ENCODE data around the gene GRIP2.

The GRIP2 gene

DNA sequence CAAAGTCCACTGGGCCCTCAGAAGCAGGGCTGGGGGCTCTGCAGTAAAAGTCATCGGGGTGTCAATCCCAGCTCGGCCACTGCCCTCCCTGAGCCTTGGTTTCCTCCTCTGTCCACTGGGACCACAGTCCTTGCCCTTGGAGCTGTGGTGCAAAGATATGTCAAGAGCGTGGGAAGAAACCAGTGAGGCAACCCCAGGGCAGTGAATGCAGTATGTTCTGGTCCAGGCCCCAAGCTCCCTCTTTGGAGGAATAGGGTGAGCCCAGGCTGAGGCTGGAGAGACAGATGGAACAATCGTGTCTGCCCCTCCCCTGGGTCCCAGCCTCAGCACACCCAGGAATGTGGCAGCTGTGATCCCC lies 779 bp downstream of the GRIP2 start:
- no peak for DNase-seq (ENCODE audit: low read depth, low spot score)

DNA sequence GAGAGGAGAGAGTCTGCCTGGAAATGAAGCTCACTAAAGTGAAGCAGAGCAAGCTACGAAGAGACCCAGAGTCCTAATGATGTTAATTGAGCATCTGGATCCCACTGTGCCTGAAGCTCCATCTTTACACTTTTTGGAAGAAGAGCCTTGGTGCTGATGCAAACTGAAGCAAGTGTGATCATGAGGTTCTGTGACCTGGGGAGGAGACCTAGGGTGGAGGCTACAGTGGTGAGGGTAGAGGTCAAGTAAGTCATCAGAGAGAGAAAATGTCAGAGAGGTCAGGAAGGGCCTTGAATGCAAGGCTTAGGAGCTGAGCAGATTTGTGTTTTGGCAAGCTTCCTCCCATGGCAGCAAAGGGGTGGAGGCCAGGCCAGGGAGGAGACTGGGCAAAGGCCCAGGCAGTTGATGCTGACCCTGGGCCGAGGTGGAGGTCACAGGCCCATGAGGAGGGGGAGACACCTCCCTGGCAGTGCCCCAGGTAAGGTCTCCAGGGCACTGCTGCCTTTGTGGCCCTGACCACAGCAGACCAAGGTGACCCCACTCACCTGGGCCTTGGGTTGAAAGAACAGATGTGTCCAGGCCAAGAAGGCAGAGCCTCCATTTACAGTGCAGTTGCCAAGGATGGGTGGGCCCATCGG lies 1.6 kb downstream of the GRIP2 start:
- DNase-seq (ENCODE audit: low read depth, low spot score): no peak

DNA sequence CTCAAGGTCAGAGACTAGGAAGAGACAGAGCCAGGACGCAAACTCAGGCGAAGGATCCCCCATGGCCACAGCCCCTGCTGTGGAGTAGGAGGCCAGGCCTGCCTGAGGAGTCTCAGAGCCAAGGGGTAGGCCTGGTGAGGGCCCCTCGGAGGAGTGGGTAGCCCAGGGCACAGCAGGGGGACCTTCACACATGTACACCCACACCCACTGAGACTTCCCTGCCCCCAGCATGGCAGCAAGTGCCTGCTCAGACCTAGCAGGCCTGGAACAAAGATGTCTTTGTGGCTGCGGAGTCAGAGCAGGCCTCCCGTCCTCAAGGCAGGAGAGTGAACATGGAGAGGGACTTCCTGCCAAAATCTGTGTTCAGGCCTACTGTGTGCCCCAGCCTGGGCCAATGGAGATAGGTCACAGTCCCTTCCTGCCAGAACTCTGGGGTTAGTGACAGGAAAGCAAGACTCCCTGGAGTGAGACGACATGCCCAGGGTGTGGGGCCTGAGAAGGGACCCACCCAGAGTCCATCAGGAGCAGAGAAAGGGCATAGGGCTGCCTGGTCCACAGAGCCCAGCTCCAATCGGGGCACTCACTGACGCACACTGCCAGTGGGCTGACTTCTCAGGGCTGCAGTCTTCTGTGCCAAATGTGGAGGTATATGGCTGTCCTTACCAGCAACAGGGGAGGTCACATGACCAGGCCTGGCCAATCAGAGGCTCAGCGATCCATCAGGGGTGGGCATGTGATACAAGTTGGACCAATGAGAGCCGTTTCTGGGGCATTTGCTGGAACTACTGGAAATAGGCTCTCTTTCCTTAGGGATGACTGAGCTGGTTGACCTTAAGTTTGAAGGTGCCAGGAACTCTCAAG lies 2.3 kb downstream of the GRIP2 start:
- no peak for DNase-seq (ENCODE audit: low read depth, low spot score)

DNA sequence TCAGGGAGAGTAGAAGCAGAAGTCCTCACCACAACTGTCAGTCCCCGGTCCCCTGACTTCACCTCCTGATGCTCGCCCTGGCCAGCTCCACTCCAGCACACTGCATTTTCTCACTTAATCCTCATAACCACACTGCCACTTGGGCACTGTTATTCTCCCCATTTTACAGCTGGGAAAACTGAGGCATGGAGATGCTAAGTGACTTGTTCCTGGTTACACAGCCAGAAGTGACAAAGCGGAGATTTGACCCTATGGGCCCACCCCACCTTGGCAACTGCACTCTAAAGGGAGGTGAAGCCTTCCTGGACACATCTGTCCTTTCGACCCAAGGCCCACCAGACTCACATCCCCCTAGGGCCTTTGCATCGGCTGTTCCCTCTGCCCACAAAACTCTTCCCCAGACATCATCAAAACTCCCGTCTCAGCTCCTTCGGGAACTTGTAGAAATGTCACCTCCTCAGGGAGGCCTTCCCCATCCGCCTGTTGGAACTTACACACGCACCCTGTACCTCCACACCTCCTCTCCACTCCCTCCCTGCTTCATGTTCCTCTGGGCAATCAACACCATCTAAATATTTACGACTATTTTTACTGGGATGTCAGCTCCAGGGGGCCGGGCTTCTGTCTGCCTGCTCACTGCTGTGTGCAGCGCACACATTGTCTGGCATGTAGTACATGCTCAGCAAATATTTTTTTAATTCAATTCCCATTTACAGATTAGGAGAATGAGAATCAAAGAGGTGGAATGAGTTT lies 3.1 kb downstream of the GRIP2 start:
- DNase-seq (ENCODE audit: low read depth, low spot score): no peak

DNA sequence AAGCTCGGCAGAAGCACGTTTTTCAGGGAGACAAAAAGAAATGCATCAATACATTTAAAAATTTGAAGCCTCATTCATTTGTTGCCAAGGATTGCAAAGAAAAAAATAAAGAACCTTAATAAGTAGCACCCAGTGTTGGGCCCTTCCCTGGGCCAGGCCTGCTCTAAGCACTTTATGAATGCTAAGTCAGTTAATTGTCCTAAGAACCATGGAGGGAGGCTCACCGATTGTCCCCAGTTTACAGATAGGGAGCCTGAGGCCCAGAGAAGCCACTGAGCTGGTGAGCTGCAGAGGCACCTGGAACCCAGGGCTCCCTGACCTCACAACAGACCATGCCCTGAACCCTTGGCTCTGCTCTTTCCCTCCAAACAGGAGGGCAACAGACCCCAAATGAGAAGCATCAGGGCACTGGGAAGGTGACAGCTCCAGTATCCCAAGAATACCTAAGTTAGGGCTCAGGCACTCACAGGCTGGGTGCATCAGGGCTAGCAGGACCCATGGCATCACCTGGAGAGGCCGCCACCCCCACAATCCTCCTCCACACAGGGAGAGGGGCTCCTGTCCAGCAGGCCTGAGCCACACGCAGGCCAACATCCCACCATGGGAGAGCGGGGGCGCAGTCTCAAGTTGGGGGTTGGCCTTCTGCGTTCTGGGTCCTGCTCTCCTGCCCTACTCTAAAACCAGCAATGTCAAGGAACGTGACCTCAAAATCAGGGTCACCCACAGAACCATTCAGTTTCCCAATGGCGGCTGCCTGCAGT lies 3.9 kb downstream of the GRIP2 start:
- DNase-seq (ENCODE audit: low read depth, low spot score): no peak

DNA sequence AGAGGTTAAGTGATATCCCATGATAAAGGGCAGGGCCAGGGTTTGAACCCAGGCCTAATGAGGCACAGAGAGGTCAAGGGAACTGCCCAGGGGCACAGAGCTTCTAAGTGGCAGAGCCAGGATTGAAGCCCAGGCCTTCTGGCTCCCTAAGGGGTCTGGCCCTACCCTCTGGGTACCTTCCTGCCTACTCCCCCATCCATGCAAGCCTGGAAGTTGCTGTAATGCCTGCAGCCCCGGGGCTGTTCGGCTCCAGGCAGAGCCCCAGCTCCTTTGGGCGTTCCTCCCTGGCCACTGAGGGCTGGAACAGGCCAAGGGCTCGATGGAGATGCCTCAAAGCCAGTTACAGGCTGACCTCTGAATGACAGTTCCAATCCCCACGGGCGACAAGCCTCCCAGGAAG lies 4.5 kb downstream of the GRIP2 start:
- DNase-seq (ENCODE audit: low read depth, low spot score): no peak

DNA sequence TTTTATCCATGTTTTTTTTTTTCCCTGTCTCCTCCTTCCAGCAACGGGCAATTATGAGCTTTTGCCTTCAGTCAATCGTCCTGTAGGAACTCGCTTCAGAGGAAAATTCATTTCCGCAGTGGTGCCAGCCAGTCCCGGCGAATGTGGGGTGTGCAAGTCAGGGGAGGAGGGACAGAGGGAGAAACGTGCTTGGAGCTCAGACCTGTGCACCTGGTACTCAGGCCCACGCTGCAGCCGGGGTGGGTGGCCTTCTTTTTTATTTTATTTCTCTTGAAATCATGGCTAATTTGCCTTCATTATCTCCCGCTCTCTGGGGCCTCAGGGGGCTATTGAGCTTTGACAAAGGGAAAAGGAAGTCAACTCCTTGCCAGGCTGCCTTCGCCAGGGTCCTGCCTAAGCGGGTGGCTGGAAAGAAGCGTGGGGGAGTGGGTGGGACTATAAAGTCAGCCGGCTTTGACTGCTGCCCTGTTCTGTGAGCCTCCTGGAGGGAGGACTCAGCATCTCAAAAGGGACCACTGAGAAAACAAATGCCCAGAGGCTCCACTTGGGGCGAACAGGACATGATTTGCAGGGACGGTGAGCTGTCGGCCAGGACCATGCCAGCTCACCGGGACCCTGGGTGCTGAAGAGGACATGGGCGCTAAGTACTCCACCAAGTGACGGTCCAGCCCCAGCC lies 5.5 kb downstream of the GRIP2 start:
- no peak for DNase-seq (ENCODE audit: low read depth, low spot score)

DNA sequence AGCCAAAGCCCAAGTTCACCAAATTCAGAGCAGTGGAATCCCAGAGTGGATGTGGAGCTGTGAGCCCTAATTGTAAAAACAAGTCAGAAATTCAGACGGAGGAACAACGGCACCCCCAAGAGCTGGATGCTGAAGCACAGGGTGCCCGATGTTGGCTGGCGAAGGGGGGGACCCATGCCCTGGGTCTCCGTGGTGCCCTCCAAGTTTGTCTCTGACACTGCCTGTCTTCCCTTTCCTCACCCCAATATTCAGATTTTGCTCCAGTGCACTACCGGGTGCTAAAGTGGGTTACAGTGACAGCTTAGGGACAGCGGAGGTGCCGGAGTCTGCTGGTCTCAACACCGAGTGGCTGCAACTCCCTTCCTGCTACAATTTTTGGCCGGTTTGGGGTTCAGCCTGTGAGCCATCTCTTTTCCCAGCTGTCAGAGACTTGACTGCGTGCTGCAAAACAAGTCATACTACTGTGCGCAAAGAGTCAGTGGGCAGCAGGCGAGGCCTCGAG lies 6.6 kb downstream of the GRIP2 start:
- no peak for DNase-seq (ENCODE audit: low read depth, low spot score)

DNA sequence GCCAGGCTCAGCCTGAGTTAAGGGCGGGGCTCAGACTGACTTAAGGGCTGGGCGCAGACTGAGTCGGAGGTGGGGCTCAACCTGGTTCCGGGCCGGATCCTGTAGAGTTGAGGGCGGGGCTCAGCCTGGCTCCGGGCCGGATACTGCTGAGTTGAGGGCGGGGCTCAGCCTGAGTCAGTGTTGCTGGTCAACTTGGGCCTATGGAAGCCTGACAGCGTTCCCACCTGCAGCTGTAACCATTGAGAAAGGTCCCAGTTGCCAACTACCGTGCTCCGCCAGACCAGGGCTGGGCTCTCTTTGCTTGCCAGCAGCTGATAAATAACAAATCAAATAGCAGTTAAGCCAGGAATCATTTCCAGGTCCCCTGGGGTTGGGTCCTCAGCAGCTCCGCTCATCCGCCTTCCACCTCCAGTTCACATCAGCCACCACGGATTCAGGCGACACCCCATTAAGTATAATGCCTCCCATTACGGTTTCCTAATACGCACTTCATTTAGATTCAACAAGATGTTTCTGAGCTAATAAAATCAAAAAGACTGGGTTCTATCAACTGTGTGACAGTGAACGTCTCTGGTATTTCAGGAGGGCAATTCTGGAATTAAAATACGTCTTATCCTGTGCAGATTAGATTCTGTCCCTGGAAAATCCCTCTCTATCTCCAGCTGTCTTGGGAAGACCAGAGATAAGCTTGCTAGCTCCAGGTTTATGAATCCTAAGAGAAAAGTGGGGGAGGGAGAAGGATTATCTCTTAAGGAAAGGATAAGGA lies 7.3 kb downstream of the GRIP2 start:
- no peak for DNase-seq (ENCODE audit: low read depth, low spot score)

DNA sequence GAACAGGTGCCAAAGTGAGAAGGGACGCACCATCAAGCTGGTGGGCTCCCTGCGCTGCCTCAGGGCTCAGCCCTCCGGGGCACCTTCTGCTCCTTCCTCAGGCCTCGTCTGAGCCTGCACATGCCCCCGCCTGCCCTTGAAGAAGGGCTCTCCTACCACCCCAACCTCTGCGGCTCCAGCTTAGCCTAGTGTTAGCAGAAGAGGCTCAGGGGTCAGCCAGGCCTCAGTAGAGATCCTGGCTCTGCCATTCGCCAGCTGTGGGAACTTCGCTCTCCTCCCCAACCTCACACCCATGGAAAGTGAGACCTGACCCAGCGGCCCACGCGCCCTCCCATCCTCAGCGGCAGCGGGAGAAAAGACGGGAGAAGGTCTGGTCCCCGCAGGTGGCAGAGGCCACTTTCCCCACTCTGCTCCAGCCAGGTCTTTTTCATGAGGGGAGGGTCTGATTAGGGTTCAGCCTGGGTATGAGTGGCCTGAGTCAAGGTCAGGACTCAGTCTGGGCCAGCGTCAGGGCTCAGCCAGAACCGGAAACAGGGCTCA lies 8.2 kb downstream of the GRIP2 start:
- no peak for DNase-seq (ENCODE audit: low read depth, low spot score)

DNA sequence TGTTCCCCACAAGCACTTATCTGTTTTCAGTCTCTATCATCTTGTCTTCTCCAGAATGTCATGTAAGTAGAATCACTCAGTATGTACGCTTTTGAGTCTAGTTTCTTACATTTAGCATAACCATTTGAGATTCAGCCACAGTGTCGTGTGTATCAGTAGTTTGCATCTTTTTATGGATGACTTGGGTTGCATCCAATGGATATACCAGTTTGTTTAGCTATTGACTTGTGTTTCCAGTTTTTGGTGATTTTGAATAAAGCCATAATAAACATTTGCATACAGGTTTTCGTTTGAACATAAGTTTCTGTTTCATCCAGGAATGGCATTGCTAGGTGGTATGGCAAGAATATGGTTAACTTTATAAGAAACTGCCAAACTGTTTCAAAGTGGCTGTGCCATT lies 12.1 kb downstream of the GRIP2 start:
- DNase-seq (ENCODE audit: low read depth, low spot score): no peak

DNA sequence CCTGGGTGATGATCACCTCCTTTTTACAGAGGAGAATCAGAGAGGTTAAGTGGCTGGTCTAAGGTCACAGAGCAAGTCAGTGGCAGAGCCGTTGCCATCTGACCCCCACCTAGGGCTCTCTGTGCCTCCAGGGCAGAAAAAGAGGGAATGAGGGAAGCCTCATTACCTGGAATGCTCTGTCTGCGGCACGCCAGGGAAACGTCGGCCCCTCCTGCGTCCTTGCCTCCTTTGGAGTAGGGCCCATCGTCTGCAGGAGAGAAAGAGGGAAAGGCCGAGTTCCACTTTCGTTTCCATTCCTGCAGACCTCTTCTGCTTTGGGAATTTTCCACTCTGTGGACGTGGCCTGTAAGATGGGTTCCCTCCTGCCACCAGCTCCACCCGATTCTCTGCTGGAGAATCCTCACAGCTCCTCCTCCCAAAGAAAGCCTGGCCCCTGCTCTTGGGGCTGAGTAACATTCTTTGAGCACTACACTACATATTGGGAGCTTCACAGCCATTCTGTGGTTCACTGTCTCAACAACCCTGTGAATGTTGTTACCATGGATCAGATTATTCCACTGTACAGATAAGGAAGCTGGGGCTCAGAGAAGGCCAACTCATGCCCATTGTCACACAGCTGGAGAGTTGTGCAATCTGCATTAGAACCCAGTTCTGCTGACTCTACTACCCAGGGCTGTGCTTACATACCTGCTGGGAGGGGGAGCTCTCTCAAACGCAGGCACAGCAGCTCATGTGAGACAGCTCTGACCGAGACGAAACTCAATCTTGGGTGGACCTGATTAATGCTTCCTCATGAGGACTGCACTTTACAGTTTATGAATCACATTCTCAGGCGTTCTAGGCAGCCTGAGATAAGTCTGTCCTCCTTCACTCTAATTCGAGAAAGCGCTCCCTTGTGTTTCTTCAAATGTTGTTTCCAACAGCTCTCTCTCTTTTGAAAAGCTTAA lies 14.2 kb downstream of the GRIP2 start:
- DNase-seq (ENCODE audit: low read depth, low spot score): no peak

DNA sequence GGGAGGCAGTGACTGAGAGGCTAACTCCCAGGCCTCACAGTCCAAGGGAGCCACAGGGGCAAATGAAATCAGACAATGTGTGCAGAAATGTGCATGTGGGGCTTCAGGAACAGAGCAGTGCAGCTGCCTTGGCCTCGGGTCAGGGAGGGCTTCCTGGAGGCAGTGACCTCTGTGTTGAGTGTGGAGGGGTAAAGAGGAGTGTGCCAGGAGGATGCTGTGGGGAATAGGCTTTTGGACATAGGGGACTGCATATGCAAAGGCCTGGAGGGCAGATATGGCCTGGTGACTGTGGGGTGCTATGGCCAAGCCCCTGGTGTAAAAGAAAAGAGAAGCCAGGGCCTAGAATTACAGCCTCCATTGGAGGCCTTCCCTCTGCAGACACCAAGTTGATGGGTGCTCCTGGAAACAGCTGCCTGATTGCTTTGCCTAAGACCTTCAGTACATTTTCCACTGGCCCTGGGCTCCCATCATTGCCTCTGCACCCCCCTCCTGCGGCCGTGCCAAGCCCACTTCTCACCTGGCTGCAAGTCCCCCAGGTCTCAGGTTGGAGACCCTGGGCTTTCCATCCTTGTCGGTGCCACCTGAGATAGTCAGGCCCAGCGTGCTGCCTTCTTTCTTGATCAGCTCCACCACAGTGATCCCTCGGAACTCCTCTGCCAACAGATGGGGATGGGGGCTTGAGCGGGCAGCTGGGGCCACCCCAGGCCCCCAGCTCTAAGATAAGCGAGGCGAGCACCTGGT lies 15.1 kb downstream of the GRIP2 start:
- DNase-seq (ENCODE audit: low read depth, low spot score): no peak

DNA sequence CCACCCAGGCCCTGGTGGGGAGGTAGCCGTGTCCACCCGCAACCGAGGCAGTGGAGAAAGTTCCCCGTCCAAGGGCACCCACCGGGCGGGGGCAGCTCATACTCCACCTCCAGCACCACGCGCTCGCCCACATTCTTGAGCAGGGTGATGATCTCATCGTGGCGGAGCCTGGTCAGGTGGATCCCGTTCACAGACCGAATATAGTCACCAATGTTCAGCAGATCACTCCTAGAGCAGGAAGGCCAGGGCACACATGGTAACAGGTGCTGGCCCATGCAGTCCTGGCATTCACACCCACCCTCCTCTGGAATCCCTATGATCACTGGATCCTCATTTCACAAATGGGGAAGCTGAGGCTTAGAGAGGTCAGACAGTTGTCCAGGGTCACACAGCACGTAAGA lies 15.8 kb downstream of the GRIP2 start:
- DNase-seq (ENCODE audit: low read depth, low spot score): peak; percentile 26

DNA sequence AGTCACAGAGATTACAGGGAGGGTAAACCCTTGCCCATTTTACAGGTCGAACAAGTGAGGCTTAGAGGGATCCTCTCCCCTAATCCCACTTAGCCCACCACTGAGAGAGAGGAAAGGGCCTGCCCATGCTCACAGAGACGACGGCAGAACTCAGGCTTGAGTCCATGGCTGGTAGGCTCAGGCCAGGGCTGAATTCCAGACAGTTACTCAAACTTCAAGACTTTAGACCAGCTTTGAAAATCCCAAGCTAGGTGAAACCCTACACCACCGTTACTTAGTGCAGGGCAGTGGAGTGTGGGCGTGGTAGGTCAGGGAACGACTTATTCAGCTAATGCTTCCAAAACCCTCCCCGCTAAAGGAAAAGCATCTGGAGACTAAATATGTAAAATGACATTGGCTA lies 16.4 kb downstream of the GRIP2 start:
- peak; percentile 42 for DNase-seq (ENCODE audit: low read depth, low spot score)

DNA sequence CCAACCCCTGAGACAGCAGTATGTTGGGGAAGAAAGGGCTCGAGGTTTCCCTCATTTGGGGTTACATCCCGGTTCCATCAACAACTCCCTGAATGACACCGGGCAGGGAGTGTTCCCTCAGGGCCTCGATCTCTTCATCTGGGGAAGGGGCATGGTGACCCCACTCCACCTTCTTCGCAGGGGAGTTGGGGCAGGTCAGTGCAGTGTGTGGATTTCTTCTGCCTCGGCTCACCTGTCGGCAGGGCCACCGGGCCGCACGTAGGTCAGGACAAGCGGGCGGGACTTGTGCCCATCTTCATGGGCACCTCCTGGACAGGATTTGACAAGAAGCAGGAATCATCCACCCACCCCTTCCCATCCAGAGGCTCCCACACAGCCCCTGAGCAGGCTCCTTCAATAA lies 17.4 kb downstream of the GRIP2 start:
- no peak for DNase-seq (ENCODE audit: low read depth, low spot score)

DNA sequence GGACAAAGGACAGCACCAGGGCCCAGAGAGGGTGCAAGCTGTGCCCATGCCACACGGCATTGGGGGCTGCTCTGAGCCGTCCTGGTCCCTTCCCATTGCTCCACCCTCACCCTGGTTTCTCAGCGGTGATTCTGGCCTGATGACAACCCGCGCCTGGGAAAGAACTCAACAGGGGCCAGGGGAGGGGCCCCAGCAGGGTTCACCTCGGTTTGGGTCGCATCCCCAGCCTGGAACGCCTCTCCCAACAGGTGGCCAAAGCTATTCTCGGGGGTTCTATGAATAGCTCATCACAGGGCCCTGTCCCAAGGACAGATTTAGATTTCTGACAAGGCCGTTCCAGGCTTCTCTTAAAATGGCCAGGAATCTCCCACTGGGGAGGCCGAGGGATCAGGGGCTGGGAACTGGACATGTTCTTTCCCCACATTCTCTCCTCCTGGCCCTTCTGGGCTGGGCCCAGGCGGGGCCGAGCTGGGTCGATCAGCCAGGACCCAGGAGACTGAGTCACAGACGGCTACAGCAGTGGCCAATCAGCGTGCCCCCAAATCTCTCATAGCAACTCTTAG lies 17.9 kb downstream of the GRIP2 start:
- DNase-seq (ENCODE audit: low read depth, low spot score): no peak

DNA sequence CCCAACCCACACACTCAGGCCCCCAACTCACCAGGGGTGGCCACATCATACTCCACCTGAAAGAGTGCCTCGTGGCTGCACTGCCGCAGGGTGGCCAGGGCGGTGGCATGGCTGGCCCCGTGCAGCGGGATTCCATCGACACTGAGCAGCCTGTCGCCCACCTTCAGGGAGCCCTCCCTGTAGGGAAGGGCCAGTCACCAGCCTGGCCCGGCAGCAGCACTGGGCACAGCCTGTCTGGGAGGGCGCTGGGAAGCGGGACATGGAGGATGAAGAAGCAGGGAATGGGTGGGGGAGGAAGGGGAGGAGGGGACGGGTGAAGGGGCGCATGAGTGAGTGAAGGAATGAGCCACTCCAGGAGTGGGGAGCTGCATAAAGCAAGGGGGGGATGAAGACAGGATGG lies 18.5 kb downstream of the GRIP2 start:
- DNase-seq (ENCODE audit: low read depth, low spot score): no peak

Data from astrocyte of the hippocampus (primary cell).